GM12878 (cell line): ENCODE measurements around the gene BATF. TPM values are rescaled to one million over a fixed set of nuclear protein-coding genes. Genes with fewer than 3 reads are reported as not detected.

ENCODE experiments used
- CBFB ChIP-seq: IDR thresholded peaks from 2 replicates; pipeline ENCODE4 v1.6.1; 2016; ENCODE audit warnings: antibody characterized with exemption, low read depth
- CHD1 ChIP-seq: IDR thresholded peaks from 2 replicates; pipeline ENCODE4 v1.6.1; 2012; ENCODE audit warnings: low read depth, low read length, improper control_type of control experiment
- CHD2 ChIP-seq: IDR thresholded peaks from 2 replicates; pipeline ENCODE4 v1.6.1; 2011; ENCODE audit warnings: low read depth, low read length, improper control_type of control experiment, borderline replicate concordance
- CHD4 ChIP-seq: fragments of 200-600 bp; sonication (generic); IDR thresholded peaks from 2 replicates; pipeline ENCODE4 v1.6.1; 2016; ENCODE audit warnings: mild to moderate bottlenecking
- EED ChIP-seq: sonication (generic); IDR thresholded peaks from 2 replicates; pipeline ENCODE4 v1.6.1; 2016; ENCODE audit warnings: antibody characterized with exemption, low read depth
- EZH2 ChIP-seq: IDR thresholded peaks from 2 replicates; pipeline ENCODE4 v1.6.1; 2012; ENCODE audit warnings: low read depth, mild to moderate bottlenecking, control low read depth, inconsistent platforms, low read length, borderline replicate concordance; ENCODE audit not compliant: control insufficient read depth
- IKZF1 ChIP-seq: fragments of 450-650 bp; conservative IDR thresholded peaks from 2 replicates; pipeline ENCODE4 v1.6.1; 2017; ENCODE audit warnings: antibody characterized with exemption, mild to moderate bottlenecking
- IKZF2 ChIP-seq, 2 experiments: fragments of 450-650 bp; IDR thresholded peaks; 2 replicates each; pipeline ENCODE4 v1.6.1; 2017; ENCODE audit warnings: mild to moderate bottlenecking in 2 of 2, moderate library complexity in 2 of 2
- KLF5 ChIP-seq: fragments of 450-650 bp; IDR thresholded peaks from 2 replicates; pipeline ENCODE4 v1.6.1; 2014; ENCODE audit warnings: mild to moderate bottlenecking; ENCODE audit not compliant: partially characterized antibody
- MYB ChIP-seq: fragments of 150-350 bp; IDR thresholded peaks from 2 replicates; pipeline ENCODE4 v1.6.1; 2014; ENCODE audit warnings: mild to moderate bottlenecking, low read depth, low read length, borderline replicate concordance
- MYC ChIP-seq: IDR thresholded peaks from 2 replicates; pipeline ENCODE4 v1.6.1; 2011; ENCODE audit warnings: mild to moderate bottlenecking, low read length, moderate library complexity, inconsistent platforms; ENCODE audit not compliant: insufficient read depth, insufficient replicate concordance, insufficient read length, severe bottlenecking
- POU2F2 ChIP-seq: IDR thresholded peaks from 3 replicates; pipeline ENCODE4 v1.6.1; 2011; ENCODE audit warnings: low read depth, mild to moderate bottlenecking, low read length, borderline replicate concordance
- RFX5 ChIP-seq: IDR thresholded peaks from 2 replicates; pipeline ENCODE4 v1.6.1; 2011; ENCODE audit warnings: low read depth, low read length, improper control_type of control experiment
- SIN3A ChIP-seq: IDR thresholded peaks from 2 replicates; pipeline ENCODE4 v1.6.1; 2012; ENCODE audit warnings: low read depth, low read length, improper control_type of control experiment
- SMC3 ChIP-seq: IDR thresholded peaks from 2 replicates; pipeline ENCODE4 v1.6.1; 2011; ENCODE audit warnings: low read length, improper control_type of control experiment, borderline replicate concordance
- SPI1 ChIP-seq: IDR thresholded peaks from 2 replicates; pipeline ENCODE4 v1.6.1; 2011; ENCODE audit warnings: low read depth, mild to moderate bottlenecking, low read length, moderate library complexity, borderline replicate concordance; ENCODE audit not compliant: insufficient read depth
- SREBF1 ChIP-seq: IDR thresholded peaks from 2 replicates; pipeline ENCODE4 v1.6.1; 2012; ENCODE audit warnings: mild to moderate bottlenecking, low read length
- SREBF2 ChIP-seq: IDR thresholded peaks from 2 replicates; pipeline ENCODE4 v1.6.1; 2012; ENCODE audit warnings: mild to moderate bottlenecking, low read length
- YBX1 ChIP-seq: fragments of 450-650 bp; IDR thresholded peaks from 2 replicates; pipeline ENCODE4 v1.6.1; 2016; ENCODE audit warnings: antibody characterized with exemption
- YY1 ChIP-seq: IDR thresholded peaks from 2 replicates; pipeline ENCODE4 v1.6.1; 2011; ENCODE audit warnings: low read depth, mild to moderate bottlenecking, low read length
- polyA plus RNA-seq, 11 experiments: library from polyadenylated mRNA; depleted of rRNA in 4 of 11; unstranded in 6 of 11; stranded (reverse) in 5 of 11; fragments of >200 nt; fragmentation: Nextera tagmentation in 4 of 11; fragmentation: Illumina TruSeq in 1 of 11; extraction: Ambion mirVana in 4 of 11; extraction: Trizol in 1 of 11; gene quantifications; 1 replicate in 1 of 11; 2 replicates in 10 of 11; pipeline versions ENCODE4 v1.2.1 to v1.2.3, GENCODE V29; 2011 to 2016; ENCODE audit warnings: inconsistent platforms in 2 of 11, missing spikeins in 2 of 11, low read depth in 1 of 11
- total RNA-seq, 4 experiments: library from RNA; depleted of rRNA in 3 of 4; stranded (reverse); fragments of >200 nt in 3 of 4; fragmentation: Illumina TruSeq in 1 of 4; extraction: Trizol in 1 of 4; gene quantifications; 2 replicates each; pipeline versions ENCODE4 v1.2.1 to v1.2.3, GENCODE V29; 2013 to 2021
- TF ChIP-seq, protein P1 (sequence below): fragments of 450-650 bp; IDR thresholded peaks from 2 replicates; pipeline ENCODE4 v1.6.1; 2017; ENCODE audit warnings: mild to moderate bottlenecking, moderate library complexity
- TF ChIP-seq, protein P2 (sequence below): fragments of 450-650 bp; IDR thresholded peaks from 2 replicates; pipeline ENCODE4 v1.6.1; 2016; ENCODE audit warnings: mild to moderate bottlenecking
- TF ChIP-seq, protein P3 (sequence below): fragments of 450-650 bp; IDR thresholded peaks from 2 replicates; pipeline ENCODE4 v1.6.1; 2014; ENCODE audit warnings: mild to moderate bottlenecking
- TF ChIP-seq, protein P4 (sequence below): fragments of 450-650 bp; IDR thresholded peaks from 2 replicates; pipeline ENCODE4 v1.6.1; 2018; ENCODE audit warnings: mild to moderate bottlenecking, low read depth, moderate library complexity; ENCODE audit not compliant: partially characterized antibody

The BATF gene
- total and polyA plus RNA-seq, 10 of the 15 experiments (the other 5 are each of a cell fraction or from before 2014, with no cell fraction given), result 10.0 to 154 (median 103) TPM

DNA sequence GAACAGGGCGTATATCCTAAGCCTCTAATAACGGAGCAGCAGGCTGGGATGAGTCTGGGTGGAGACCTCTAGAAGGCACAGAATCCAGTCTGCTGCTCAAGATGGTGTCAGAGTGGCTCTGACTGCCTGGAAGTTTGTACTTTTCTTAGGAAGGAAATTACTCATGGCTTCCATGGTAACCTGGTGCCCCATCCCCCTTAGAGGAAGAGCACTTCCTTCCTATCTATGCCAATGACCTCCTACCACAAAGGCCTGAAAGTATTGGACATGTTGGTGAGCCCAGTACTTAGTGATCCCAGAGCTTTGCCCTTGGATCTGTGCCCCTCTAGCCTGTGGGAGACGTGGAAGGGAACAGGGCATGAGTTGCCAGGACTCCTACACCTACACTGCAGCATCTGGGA lies 1.5 kb downstream of the BATF start (continued):
- TF ChIP-seq, protein P1, sequence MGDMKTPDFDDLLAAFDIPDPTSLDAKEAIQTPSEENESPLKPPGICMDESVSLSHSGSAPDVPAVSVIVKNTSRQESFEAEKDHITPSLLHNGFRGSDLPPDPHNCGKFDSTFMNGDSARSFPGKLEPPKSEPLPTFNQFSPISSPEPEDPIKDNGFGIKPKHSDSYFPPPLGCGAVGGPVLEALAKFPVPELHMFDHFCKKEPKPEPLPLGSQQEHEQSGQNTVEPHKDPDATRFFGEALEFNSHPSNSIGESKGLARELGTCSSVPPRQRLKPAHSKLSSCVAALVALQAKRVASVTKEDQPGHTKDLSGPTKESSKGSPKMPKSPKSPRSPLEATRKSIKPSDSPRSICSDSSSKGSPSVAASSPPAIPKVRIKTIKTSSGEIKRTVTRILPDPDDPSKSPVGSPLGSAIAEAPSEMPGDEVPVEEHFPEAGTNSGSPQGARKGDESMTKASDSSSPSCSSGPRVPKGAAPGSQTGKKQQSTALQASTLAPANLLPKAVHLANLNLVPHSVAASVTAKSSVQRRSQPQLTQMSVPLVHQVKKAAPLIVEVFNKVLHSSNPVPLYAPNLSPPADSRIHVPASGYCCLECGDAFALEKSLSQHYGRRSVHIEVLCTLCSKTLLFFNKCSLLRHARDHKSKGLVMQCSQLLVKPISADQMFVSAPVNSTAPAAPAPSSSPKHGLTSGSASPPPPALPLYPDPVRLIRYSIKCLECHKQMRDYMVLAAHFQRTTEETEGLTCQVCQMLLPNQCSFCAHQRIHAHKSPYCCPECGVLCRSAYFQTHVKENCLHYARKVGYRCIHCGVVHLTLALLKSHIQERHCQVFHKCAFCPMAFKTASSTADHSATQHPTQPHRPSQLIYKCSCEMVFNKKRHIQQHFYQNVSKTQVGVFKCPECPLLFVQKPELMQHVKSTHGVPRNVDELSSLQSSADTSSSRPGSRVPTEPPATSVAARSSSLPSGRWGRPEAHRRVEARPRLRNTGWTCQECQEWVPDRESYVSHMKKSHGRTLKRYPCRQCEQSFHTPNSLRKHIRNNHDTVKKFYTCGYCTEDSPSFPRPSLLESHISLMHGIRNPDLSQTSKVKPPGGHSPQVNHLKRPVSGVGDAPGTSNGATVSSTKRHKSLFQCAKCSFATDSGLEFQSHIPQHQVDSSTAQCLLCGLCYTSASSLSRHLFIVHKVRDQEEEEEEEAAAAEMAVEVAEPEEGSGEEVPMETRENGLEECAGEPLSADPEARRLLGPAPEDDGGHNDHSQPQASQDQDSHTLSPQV, result peak; percentile 89
- TF ChIP-seq CHD4 (no peak), MYB (no peak), CHD1 (no peak), EZH2 (no peak), YY1 (peak; percentile 58; the same call in 1 of the 2 replicates), CBFB (no peak), EED (0 out of 2 replicates have a peak, but pooled peaks have one; percentile 35), SREBF2 (no peak), SREBF1 (no peak), IKZF1 (peak; percentile 48), SPI1 (peak; percentile 17; the same call in 1 of the 2 replicates), IKZF2 (IDR thresholded peaks at IDR 0.05) (0 out of 4 replicates have a peak, but pooled peaks of 1 of the 2 experiments have one; percentile 18), SMC3 (no peak), CHD2 (no peak), RFX5 (no peak), YBX1 (no peak), KLF5 (no peak), SIN3A (no peak), POU2F2 (no peak), MYC (no peak)
- TF ChIP-seq, protein P2, sequence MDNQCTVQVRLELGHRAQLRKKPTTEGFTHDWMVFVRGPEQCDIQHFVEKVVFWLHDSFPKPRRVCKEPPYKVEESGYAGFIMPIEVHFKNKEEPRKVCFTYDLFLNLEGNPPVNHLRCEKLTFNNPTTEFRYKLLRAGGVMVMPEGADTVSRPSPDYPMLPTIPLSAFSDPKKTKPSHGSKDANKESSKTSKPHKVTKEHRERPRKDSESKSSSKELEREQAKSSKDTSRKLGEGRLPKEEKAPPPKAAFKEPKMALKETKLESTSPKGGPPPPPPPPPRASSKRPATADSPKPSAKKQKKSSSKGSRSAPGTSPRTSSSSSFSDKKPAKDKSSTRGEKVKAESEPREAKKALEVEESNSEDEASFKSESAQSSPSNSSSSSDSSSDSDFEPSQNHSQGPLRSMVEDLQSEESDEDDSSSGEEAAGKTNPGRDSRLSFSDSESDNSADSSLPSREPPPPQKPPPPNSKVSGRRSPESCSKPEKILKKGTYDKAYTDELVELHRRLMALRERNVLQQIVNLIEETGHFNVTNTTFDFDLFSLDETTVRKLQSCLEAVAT, result no peak
- TF ChIP-seq, protein P3, sequence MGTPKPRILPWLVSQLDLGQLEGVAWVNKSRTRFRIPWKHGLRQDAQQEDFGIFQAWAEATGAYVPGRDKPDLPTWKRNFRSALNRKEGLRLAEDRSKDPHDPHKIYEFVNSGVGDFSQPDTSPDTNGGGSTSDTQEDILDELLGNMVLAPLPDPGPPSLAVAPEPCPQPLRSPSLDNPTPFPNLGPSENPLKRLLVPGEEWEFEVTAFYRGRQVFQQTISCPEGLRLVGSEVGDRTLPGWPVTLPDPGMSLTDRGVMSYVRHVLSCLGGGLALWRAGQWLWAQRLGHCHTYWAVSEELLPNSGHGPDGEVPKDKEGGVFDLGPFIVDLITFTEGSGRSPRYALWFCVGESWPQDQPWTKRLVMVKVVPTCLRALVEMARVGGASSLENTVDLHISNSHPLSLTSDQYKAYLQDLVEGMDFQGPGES, result no peak
- TF ChIP-seq, protein P4, sequence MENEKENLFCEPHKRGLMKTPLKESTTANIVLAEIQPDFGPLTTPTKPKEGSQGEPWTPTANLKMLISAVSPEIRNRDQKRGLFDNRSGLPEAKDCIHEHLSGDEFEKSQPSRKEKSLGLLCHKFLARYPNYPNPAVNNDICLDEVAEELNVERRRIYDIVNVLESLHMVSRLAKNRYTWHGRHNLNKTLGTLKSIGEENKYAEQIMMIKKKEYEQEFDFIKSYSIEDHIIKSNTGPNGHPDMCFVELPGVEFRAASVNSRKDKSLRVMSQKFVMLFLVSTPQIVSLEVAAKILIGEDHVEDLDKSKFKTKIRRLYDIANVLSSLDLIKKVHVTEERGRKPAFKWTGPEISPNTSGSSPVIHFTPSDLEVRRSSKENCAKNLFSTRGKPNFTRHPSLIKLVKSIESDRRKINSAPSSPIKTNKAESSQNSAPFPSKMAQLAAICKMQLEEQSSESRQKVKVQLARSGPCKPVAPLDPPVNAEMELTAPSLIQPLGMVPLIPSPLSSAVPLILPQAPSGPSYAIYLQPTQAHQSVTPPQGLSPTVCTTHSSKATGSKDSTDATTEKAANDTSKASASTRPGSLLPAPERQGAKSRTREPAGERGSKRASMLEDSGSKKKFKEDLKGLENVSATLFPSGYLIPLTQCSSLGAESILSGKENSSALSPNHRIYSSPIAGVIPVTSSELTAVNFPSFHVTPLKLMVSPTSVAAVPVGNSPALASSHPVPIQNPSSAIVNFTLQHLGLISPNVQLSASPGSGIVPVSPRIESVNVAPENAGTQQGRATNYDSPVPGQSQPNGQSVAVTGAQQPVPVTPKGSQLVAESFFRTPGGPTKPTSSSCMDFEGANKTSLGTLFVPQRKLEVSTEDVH, result no peak
